WTC11 (cell line): ENCODE measurements around the gene SERPINI2. TPM values are rescaled to one million over a fixed set of nuclear protein-coding genes. Genes with fewer than 3 reads are reported as not detected.
A peak's percentile ranks its signal among the peaks of the same experiment; 100 is the strongest.

Experiments used
- ATAC-seq: fragments of 200-7000 bp; cut with Tn5 transposase; 2 replicates; pipeline ENCODE4 v1.10.0; 2021; ENCODE audit warnings: mild to moderate bottlenecking, moderate library complexity
- CTCF ChIA-PET: fragments of 300-600 bp; sonication (Branson Sonifier 250); formaldehyde crosslinking; loops from one replicate; lab custom pipeline; 2021; ENCODE audit warnings: antibody characterized with exemption; lab: Charles Lee
- POLR2A ChIA-PET: fragments of 350-600 bp; sonication (Branson Sonifier 250); formaldehyde crosslinking; loops from one replicate; lab custom pipeline; 2021; ENCODE audit warnings: antibody characterized with exemption; lab: Charles Lee
- DNase-seq: peaks from one replicate; pipeline ENCODE4 v3.0.0; 2021; ENCODE audit warnings: low spot score
- H3K27ac Mint-ChIP-seq: 2 replicates; pipeline ENCODE4 v1.8.0; 2021; ENCODE audit warnings: mixed read lengths
- H3K27me3 Mint-ChIP-seq: 2 replicates; pipeline ENCODE4 v1.8.0; 2021; ENCODE audit warnings: low read depth, mild to moderate bottlenecking, moderate library complexity, mixed read lengths
- H3K36me3 Mint-ChIP-seq: 2 replicates; pipeline ENCODE4 v1.8.0; 2021; ENCODE audit warnings: mixed read lengths
- H3K4me1 Mint-ChIP-seq: 2 replicates; pipeline ENCODE4 v1.8.0; 2022; ENCODE audit warnings: mixed read lengths
- H3K4me3 Mint-ChIP-seq: 2 replicates; pipeline ENCODE4 v1.8.0; 2021; ENCODE audit warnings: mild to moderate bottlenecking, moderate library complexity, mixed read lengths
- H3K9me3 Mint-ChIP-seq: 2 replicates; pipeline ENCODE4 v1.8.0; 2021; ENCODE audit warnings: mixed read lengths
- ELF4 ChIP-seq: sonication (generic); formaldehyde crosslinking; IDR thresholded peaks from 2 replicates; pipeline ENCODE4 v1.8.1; 2022; ENCODE audit warnings: low read depth, mild to moderate bottlenecking, moderate library complexity, missing genetic modification reagents
- GABPB1 ChIP-seq: sonication (generic); formaldehyde crosslinking; IDR thresholded peaks from 2 replicates; pipeline ENCODE4 v1.8.1; 2023; ENCODE audit warnings: mild to moderate bottlenecking, missing genetic modification reagents
- HMGA2 ChIP-seq: fragments of 250-450 bp; sonication (Bioruptor Pico); IDR thresholded peaks from 2 replicates; pipeline ENCODE4 v1.4.0; 2021; ENCODE audit warnings: mild to moderate bottlenecking, moderate library complexity
- NFE2L1 ChIP-seq: sonication (generic); formaldehyde crosslinking; IDR thresholded peaks from 2 replicates; pipeline ENCODE4 v1.8.1; 2023; ENCODE audit warnings: missing genetic modification reagents
- RORB ChIP-seq: fragments of 250-450 bp; sonication (Bioruptor Pico); IDR thresholded peaks from 2 replicates; pipeline ENCODE4 v1.9.0; 2021; ENCODE audit warnings: mild to moderate bottlenecking
- SMAD3 ChIP-seq: sonication (generic); formaldehyde crosslinking; IDR thresholded peaks from 2 replicates; pipeline ENCODE4 v1.8.0; 2022; ENCODE audit warnings: missing genetic modification reagents, mild to moderate bottlenecking, borderline replicate concordance
- TCF7 ChIP-seq: sonication (generic); formaldehyde crosslinking; IDR thresholded peaks from 2 replicates; pipeline ENCODE4 v1.8.0; 2022; ENCODE audit warnings: mild to moderate bottlenecking, low read depth, missing genetic modification reagents, moderate library complexity
- ZNF138 ChIP-seq: sonication (generic); formaldehyde crosslinking; conservative IDR thresholded peaks from 2 replicates; pipeline ENCODE4 v1.8.1; 2022; ENCODE audit warnings: mild to moderate bottlenecking, moderate library complexity, missing genetic modification reagents
- ZNF317 ChIP-seq: sonication (generic); formaldehyde crosslinking; IDR thresholded peaks from 2 replicates; pipeline ENCODE4 v1.8.1; 2023; ENCODE audit warnings: low read depth, mild to moderate bottlenecking, moderate library complexity, missing genetic modification reagents, borderline replicate concordance
- ZNF416 ChIP-seq: fragments of 250-450 bp; sonication (Bioruptor Pico); IDR thresholded peaks from 2 replicates; pipeline ENCODE4 v1.9.0; 2021; ENCODE audit warnings: mild to moderate bottlenecking, inconsistent platforms
- total RNA-seq: library from RNA; stranded (reverse); gene quantifications from 3 replicates; pipeline ENCODE4 v1.2.3, GENCODE V29; 2021
- TF ChIP-seq, protein P1 (sequence below): sonication (generic); formaldehyde crosslinking; IDR thresholded peaks from 2 replicates; pipeline ENCODE4 v1.8.1; 2023; ENCODE audit warnings: mild to moderate bottlenecking, missing genetic modification reagents, moderate library complexity
- TF ChIP-seq, protein P2 (sequence below): sonication (generic); formaldehyde crosslinking; IDR thresholded peaks from 2 replicates; pipeline ENCODE4 v1.8.1; 2022; ENCODE audit warnings: low read depth, mild to moderate bottlenecking, moderate library complexity, missing genetic modification reagents, borderline replicate concordance
- TF ChIP-seq, protein P3 (sequence below): fragments of 250-450 bp; sonication (Bioruptor Pico); IDR thresholded peaks from 2 replicates; pipeline ENCODE4 v1.9.0; 2021; ENCODE audit warnings: mild to moderate bottlenecking
- TF ChIP-seq, protein P4 (sequence below): sonication (generic); formaldehyde crosslinking; IDR thresholded peaks from 2 replicates; pipeline ENCODE4 v1.8.1; 2022; ENCODE audit warnings: mild to moderate bottlenecking, moderate library complexity, missing genetic modification reagents
- TF ChIP-seq, protein P5 (sequence below): fragments of 250-450 bp; sonication (Bioruptor Pico); IDR thresholded peaks from 2 replicates; pipeline ENCODE4 v1.8.0; 2021; ENCODE audit warnings: mild to moderate bottlenecking
- TF ChIP-seq, protein P6 (sequence below): sonication (generic); formaldehyde crosslinking; conservative IDR thresholded peaks from 2 replicates; pipeline ENCODE4 v1.8.1; 2022; ENCODE audit warnings: mild to moderate bottlenecking, missing genetic modification reagents
- TF ChIP-seq, protein P7 (sequence below): sonication (generic); formaldehyde crosslinking; IDR thresholded peaks from 2 replicates; pipeline ENCODE4 v1.8.1; 2022; ENCODE audit warnings: missing genetic modification reagents, borderline replicate concordance
- TF ChIP-seq, protein P8 (sequence below): sonication (generic); formaldehyde crosslinking; IDR thresholded peaks from 2 replicates; pipeline ENCODE4 v1.8.0; 2022; ENCODE audit warnings: mild to moderate bottlenecking, missing genetic modification reagents

SERPINI2 gene
- total RNA-seq, 1 experiment from 2014 or later: not detected

DNA sequence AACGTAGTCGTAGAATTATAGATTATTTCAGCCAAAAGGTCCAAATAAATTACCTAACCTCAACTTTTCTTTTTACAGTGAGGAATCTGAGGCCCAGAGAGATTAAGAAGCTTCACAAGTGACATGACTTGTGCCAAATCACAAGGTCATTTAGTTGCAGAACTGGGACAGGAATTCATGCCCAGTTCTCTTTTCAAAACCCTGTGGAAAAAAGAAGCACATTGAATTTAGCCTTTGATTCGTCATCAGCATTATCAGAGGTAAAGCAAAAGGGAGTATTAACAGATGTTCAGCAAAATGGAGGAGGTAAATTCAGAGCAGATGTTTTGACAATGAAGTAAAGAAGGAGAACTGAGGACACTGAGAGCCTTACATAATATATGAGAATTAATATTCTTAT lies 4.5 kb downstream of the SERPINI2 start:
- H3K27me3 Mint-ChIP-seq: no peaks in the 10 kb centered on the region
- H3K9me3 Mint-ChIP-seq: no peaks in the 10 kb centered on the region
- ATAC-seq (no peak), DNase-seq (no peak)
- POLR2A ChIA-PET: no interaction called here
- H3K4me1 Mint-ChIP-seq: peaks cover 12% of the 10 kb centered on the region
- TF ChIP-seq, protein P1, sequence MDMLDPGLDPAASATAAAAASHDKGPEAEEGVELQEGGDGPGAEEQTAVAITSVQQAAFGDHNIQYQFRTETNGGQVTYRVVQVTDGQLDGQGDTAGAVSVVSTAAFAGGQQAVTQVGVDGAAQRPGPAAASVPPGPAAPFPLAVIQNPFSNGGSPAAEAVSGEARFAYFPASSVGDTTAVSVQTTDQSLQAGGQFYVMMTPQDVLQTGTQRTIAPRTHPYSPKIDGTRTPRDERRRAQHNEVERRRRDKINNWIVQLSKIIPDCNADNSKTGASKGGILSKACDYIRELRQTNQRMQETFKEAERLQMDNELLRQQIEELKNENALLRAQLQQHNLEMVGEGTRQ (CRISPR knock-in tag): no peak
- TF ChIP-seq HMGA2 (CRISPR knock-in tag): 0 out of 2 replicates have a peak, but pooled peaks have one; percentile 21
- TF ChIP-seq, all 79 proteins: peak for 1
- CTCF ChIA-PET: interaction anchor here (1.6 kb wide), 1 partner anchor 89 kb away, joined by 6 read pairs; the partner anchor contains the start of gene ZBBX
- Mint-ChIP-seq H3K36me3 (no peaks in the 10 kb centered on the region), H3K4me3 (no peak overlapping the region), H3K27ac (no peak overlapping the region)

DNA sequence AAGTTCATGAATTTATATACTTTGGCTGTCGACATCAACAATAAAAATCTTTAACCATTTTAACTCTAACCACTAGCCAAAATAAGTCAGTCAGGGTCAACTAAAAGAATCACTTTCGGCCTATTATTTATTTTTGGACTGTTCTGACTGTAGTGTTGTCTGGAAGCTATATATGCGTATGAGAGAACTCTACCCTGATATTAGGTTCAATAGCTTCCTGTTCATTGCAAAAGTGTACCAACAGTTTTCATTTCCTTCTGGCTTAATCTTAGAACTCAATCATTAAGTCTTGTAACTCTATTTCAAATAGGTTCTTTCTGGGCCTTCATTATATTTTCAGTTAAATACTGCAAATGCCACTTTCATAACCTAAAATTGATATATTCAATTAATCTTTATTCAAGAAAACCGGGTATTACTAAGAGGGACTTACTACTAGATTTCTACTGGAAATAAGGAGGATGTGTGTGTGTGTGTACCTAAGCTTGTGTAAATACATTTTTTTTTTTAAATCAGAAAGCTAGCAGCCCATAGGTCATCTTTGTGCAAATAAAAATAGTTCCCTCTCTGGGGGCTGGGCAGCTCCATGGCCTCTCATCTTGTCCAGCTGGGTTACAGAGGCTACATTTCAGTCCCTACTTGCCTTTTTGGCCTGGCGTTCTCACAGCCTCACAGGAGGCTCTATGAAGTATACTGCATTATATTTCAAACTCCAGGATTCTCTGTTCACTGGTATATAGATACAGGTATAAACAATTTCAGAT lies 5.8 kb downstream of the SERPINI2 start:
- Mint-ChIP-seq H3K4me1 (peaks cover 14% of the 10 kb centered on the region), H3K27me3 (no peaks in the 10 kb centered on the region)
- CTCF ChIA-PET: interaction anchor here (1.6 kb wide), 1 partner anchor 88 kb away, joined by 6 read pairs; the partner anchor contains the start of gene ZBBX
- TF ChIP-seq HMGA2 (CRISPR knock-in tag): no peak
- TF ChIP-seq, protein P2, sequence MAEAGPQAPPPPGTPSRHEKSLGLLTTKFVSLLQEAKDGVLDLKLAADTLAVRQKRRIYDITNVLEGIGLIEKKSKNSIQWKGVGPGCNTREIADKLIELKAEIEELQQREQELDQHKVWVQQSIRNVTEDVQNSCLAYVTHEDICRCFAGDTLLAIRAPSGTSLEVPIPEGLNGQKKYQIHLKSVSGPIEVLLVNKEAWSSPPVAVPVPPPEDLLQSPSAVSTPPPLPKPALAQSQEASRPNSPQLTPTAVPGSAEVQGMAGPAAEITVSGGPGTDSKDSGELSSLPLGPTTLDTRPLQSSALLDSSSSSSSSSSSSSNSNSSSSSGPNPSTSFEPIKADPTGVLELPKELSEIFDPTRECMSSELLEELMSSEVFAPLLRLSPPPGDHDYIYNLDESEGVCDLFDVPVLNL: no peak
- TF ChIP-seq ELF4 (CRISPR knock-in tag): no peak
- TF ChIP-seq NFE2L1 (CRISPR knock-in tag): no peak
- TF ChIP-seq RORB (CRISPR knock-in tag): no peak
- no peak for TF ChIP-seq GABPB1 (CRISPR knock-in tag)
- TF ChIP-seq, all 79 proteins: peak for 0
- no peaks in the 10 kb centered on the region for H3K36me3 Mint-ChIP-seq
- POLR2A ChIA-PET: interaction anchor here (1.1 kb wide), 1 partner anchor 45 kb away, joined by 3 read pairs; no protein-coding TSS in a partner anchor
- H3K27ac Mint-ChIP-seq: no peak overlapping the region
- no peak for DNase-seq
- no peak overlapping the region for H3K4me3 Mint-ChIP-seq
- H3K9me3 Mint-ChIP-seq: no peaks in the 10 kb centered on the region
- ATAC-seq: no peak

DNA sequence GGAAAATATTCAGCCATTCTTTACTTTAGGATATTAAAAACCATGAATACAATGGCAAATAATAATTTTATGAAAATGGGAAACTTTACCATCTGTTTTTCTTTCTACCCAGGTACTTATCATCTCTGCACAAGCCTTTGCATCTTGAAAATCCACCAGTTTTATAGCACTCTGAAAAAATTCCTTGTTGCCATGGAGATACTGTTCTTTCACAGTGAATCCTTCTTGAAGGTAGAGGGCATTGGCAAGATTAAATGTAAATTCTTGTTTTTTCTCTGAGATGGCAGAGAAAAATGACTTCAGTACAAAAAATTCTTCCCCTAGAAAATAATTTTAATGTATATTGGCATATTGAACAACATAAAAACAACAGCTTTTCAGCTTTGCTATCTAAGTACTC lies 6.9 kb downstream of the SERPINI2 start:
- Mint-ChIP-seq H3K9me3 (no peaks in the 10 kb centered on the region), H3K4me1 (peaks cover 14% of the 10 kb centered on the region), H3K27me3 (no peaks in the 10 kb centered on the region), H3K4me3 (no peak overlapping the region), H3K36me3 (no peaks in the 10 kb centered on the region), H3K27ac (no peak overlapping the region)
- TF ChIP-seq, protein P3, sequence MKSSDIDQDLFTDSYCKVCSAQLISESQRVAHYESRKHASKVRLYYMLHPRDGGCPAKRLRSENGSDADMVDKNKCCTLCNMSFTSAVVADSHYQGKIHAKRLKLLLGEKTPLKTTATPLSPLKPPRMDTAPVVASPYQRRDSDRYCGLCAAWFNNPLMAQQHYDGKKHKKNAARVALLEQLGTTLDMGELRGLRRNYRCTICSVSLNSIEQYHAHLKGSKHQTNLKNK (CRISPR knock-in tag): no peak
- TF ChIP-seq GABPB1 (CRISPR knock-in tag) (no peak), ZNF416 (CRISPR knock-in tag) (no peak), ZNF317 (no peak), TCF7 (no peak), ZNF138 (no peak), SMAD3 (CRISPR knock-in tag) (no peak)
- TF ChIP-seq, protein P4, sequence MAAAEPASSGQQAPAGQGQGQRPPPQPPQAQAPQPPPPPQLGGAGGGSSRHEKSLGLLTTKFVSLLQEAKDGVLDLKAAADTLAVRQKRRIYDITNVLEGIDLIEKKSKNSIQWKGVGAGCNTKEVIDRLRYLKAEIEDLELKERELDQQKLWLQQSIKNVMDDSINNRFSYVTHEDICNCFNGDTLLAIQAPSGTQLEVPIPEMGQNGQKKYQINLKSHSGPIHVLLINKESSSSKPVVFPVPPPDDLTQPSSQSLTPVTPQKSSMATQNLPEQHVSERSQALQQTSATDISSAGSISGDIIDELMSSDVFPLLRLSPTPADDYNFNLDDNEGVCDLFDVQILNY (CRISPR knock-in tag): no peak
- TF ChIP-seq, protein P5, sequence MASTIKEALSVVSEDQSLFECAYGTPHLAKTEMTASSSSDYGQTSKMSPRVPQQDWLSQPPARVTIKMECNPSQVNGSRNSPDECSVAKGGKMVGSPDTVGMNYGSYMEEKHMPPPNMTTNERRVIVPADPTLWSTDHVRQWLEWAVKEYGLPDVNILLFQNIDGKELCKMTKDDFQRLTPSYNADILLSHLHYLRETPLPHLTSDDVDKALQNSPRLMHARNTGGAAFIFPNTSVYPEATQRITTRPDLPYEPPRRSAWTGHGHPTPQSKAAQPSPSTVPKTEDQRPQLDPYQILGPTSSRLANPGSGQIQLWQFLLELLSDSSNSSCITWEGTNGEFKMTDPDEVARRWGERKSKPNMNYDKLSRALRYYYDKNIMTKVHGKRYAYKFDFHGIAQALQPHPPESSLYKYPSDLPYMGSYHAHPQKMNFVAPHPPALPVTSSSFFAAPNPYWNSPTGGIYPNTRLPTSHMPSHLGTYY (CRISPR knock-in tag): no peak
- TF ChIP-seq, protein P6, sequence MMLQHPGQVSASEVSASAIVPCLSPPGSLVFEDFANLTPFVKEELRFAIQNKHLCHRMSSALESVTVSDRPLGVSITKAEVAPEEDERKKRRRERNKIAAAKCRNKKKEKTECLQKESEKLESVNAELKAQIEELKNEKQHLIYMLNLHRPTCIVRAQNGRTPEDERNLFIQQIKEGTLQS: no peak
- TF ChIP-seq, protein P7, sequence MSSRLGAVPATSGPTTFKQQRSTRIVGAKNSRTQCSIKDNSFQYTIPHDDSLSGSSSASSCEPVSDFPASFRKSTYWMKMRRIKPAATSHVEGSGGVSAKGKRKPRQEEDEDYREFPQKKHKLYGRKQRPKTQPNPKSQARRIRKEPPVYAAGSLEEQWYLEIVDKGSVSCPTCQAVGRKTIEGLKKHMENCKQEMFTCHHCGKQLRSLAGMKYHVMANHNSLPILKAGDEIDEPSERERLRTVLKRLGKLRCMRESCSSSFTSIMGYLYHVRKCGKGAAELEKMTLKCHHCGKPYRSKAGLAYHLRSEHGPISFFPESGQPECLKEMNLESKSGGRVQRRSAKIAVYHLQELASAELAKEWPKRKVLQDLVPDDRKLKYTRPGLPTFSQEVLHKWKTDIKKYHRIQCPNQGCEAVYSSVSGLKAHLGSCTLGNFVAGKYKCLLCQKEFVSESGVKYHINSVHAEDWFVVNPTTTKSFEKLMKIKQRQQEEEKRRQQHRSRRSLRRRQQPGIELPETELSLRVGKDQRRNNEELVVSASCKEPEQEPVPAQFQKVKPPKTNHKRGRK (CRISPR knock-in tag): no peak
- TF ChIP-seq, protein P8, sequence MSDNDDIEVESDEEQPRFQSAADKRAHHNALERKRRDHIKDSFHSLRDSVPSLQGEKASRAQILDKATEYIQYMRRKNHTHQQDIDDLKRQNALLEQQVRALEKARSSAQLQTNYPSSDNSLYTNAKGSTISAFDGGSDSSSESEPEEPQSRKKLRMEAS (CRISPR knock-in tag): no peak
- CTCF ChIA-PET: interaction anchor here (1.0 kb wide), 1 partner anchor 86 kb away, joined by 4 read pairs; the partner anchor contains the start of gene ZBBX
- DNase-seq (no peak), ATAC-seq (no peak)
- POLR2A ChIA-PET: no interaction called here
